Type B pancreatic cell (in vitro differentiated cells): ENCODE data around the gene CD3D. TPM values are rescaled to one million over a fixed set of nuclear protein-coding genes. Genes with fewer than 3 reads are reported as not detected.

Source experiments
- DNase-seq: peaks from one replicate; pipeline ENCODE4 v3.0.0; 2021; ENCODE audit warnings: mixed read lengths; ENCODE audit not compliant: unreplicated experiment; ENCODE audit errors: extremely low spot score
- H3K27ac Mint-ChIP-seq: 2 replicates; pipeline ENCODE4 v1.8.0; 2021; ENCODE audit warnings: mild to moderate bottlenecking, mixed read lengths
- H3K27me3 Mint-ChIP-seq: 2 replicates; pipeline ENCODE4 v1.8.0; 2021; ENCODE audit warnings: mixed read lengths
- H3K36me3 Mint-ChIP-seq: 2 replicates; pipeline ENCODE4 v1.8.0; 2021; ENCODE audit warnings: mixed read lengths
- H3K4me1 Mint-ChIP-seq: one replicate; pipeline ENCODE4 v1.8.0; 2021; ENCODE audit warnings: mixed read lengths; ENCODE audit not compliant: unreplicated experiment
- H3K4me3 Mint-ChIP-seq: 2 replicates; pipeline ENCODE4 v1.8.0; 2021; ENCODE audit warnings: mild to moderate bottlenecking, mixed read lengths
- H3K9me3 Mint-ChIP-seq: 2 replicates; pipeline ENCODE4 v1.8.0; 2021; ENCODE audit warnings: mixed read lengths
- CTCF ChIP-seq: fragments of 200-600 bp; sonication (generic); conservative IDR thresholded peaks from 2 replicates; pipeline ENCODE4 v1.5.0; 2021; ENCODE audit warnings: antibody characterized with exemption, mild to moderate bottlenecking
- total RNA-seq: library from RNA; stranded (reverse); gene quantifications from 2 replicates; pipeline ENCODE4 v1.2.1, GENCODE V29; 2021; ENCODE audit warnings: low replicate concordance

Gene CD3D
- total RNA-seq, 1 donor from 2014 or later: not detected

- H3K9me3 Mint-ChIP-seq: no peaks in the 10 kb centered on the region
These were observed 3.1 kb downstream of the CD3D start for GRCh38 chr11:118339281-118339961.

GRCh38 chr11:118338637-118339061, 3.9 kb downstream of the CD3D start:
- H3K4me1 Mint-ChIP-seq: no peaks in the 10 kb centered on the region
- DNase-seq: no peak
- peaks cover 26% of the 10 kb centered on the region for H3K27me3 Mint-ChIP-seq
- H3K9me3 Mint-ChIP-seq: no peaks in the 10 kb centered on the region
- TF ChIP-seq CTCF: no peak
- peak overlapping the region; percentile 27 for H3K27ac Mint-ChIP-seq
- H3K4me3 Mint-ChIP-seq: no peak overlapping the region
- H3K36me3 Mint-ChIP-seq: no peaks in the 10 kb centered on the region

More at GRCh38 chr11:118339281-118339961, 3.1 kb downstream of the CD3D start:
- no peak overlapping the region for H3K27ac Mint-ChIP-seq
- H3K4me3 Mint-ChIP-seq: no peak overlapping the region
- no peaks in the 10 kb centered on the region for H3K36me3 Mint-ChIP-seq
- TF ChIP-seq CTCF: no peak
- no peaks in the 10 kb centered on the region for H3K4me1 Mint-ChIP-seq
- DNase-seq: no peak
- peaks cover 26% of the 10 kb centered on the region for H3K27me3 Mint-ChIP-seq

GRCh38 chr11:118334745-118335144, 7.8 kb downstream of the CD3D start:
- peaks cover 17% of the 10 kb centered on the region for H3K27me3 Mint-ChIP-seq
- H3K36me3 Mint-ChIP-seq: no peaks in the 10 kb centered on the region
- no peak for DNase-seq
- H3K27ac Mint-ChIP-seq: no peak overlapping the region
- H3K4me1 Mint-ChIP-seq: no peaks in the 10 kb centered on the region
- H3K4me3 Mint-ChIP-seq: no peak overlapping the region
- no peaks in the 10 kb centered on the region for H3K9me3 Mint-ChIP-seq
- TF ChIP-seq CTCF: no peak

- Mint-ChIP-seq H3K9me3 (no peaks in the 10 kb centered on the region), H3K4me3 (no peak overlapping the region), H3K27ac (no peak overlapping the region), H3K4me1 (no peaks in the 10 kb centered on the region), H3K27me3 (peaks cover 11% of the 10 kb centered on the region), H3K36me3 (no peaks in the 10 kb centered on the region)
- no peak for DNase-seq
- TF ChIP-seq CTCF: no peak
These were observed 13.8 kb downstream of the CD3D start for GRCh38 chr11:118328745-118329144.

GRCh38 chr11:118325283-118325682, 17.2 kb downstream of the CD3D start:
- Mint-ChIP-seq H3K27ac (no peak overlapping the region), H3K4me3 (no peak overlapping the region), H3K9me3 (no peaks in the 10 kb centered on the region), H3K4me1 (peaks cover 7% of the 10 kb centered on the region), H3K36me3 (no peaks in the 10 kb centered on the region), H3K27me3 (peaks cover 19% of the 10 kb centered on the region)
- TF ChIP-seq CTCF: no peak
- DNase-seq: no peak
